AG09309 (cell line): Measurements from ENCODE around the gene VAV3.
"Not testable (repeated sequence)": the region's sequence is repeated elsewhere in the genome, so short reads cannot be mapped to it uniquely, and the experiment has no call there.

Experiments used
- DNase-seq: peaks from one replicate; pipeline ENCODE4 v3.0.0-alpha.2; 2010; ENCODE audit warnings: low read depth
- H3K4me3 ChIP-seq: 2 replicates; pipeline ENCODE4 v1.5.1; 2011; ENCODE audit warnings: mild to moderate bottlenecking, low read depth, low read length, moderate library complexity; ENCODE audit not compliant: control insufficient read depth
- CTCF ChIP-seq: IDR thresholded peaks from 2 replicates; pipeline ENCODE4 v1.5.1; 2011; ENCODE audit warnings: mild to moderate bottlenecking, low read depth, low read length, inconsistent platforms; ENCODE audit not compliant: insufficient read depth, control insufficient read depth; ENCODE audit errors: missing control alignments

Gene VAV3

GRCh38 chr1:107727866-107728265 lies 237.1 kb downstream of the VAV3 start:
- DNase-seq = no peak
- no peak overlapping the region for H3K4me3 ChIP-seq
- no peak for TF ChIP-seq CTCF

DNA sequence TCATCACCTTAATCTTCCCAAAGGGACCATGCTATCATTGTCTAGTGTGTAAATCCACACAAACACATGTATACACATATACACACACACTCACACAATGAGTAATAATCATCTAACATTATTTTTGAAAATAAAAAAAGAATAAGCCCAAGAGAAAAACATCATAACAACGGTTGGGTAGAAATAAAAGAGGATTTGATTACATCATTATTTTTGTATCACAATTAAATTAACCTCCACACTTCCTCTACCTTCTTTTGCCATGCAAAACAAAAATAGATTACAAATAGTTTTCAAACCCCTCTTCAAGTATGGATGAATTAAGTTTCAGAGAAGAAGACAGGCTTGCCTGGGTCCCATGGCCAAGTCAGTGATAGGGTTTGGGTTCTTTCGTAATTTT lies 238.1 kb downstream of the VAV3 start:
- TF ChIP-seq CTCF = no peak
- DNase-seq = no peak

DNA sequence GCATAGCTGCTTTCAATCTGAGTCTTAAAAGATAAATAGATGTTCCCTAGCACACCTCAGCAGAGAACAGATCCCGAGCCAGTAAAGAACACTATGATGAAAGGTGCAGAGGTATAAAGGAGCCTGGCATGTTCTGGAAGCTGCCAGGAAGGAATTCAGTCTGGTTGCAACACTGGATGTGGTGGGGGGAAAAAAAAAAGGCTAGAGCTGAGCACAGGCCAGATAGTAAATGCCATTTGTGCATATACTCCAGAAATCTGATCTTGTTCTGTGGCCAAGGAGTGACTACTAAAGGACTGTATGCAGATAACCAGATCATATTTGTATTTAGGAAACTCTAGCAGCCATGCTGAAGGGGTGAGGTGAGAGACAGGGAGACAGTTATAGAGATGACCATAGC lies 240.3 kb downstream of the VAV3 start:
- H3K4me3 ChIP-seq = no peak overlapping the region
- peak; percentile 43 for DNase-seq

More for the DNA sequence above, 238.1 kb downstream of the VAV3 start:
- H3K4me3 ChIP-seq = no peak overlapping the region

GRCh38 chr1:107720210-107720609 lies 244.8 kb downstream of the VAV3 start:
- DNase-seq, H3K4me3 ChIP-seq: not testable (repeated sequence)

More for the DNA sequence above, 240.3 kb downstream of the VAV3 start:
- no peak for TF ChIP-seq CTCF

DNA sequence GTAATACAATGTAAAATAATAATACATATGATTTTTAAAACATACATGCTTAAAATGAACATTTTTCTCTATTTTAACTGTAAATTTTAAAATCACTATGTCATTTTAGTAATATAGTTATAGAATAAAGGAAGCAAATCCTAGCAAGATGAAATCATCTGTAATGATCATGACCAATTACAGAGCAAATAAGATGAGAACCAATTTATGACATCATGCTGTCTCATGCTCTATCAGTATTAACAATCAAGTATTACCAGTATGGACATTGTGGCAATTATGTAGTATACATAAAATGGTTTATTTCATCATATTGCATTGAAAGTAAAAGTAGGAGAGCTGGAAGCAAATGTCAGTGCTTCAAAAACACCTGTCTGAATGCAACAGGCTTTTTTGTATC lies 255.0 kb downstream of the VAV3 start:
- no peak for TF ChIP-seq CTCF
- no peak overlapping the region for H3K4me3 ChIP-seq
- no peak for DNase-seq

DNA sequence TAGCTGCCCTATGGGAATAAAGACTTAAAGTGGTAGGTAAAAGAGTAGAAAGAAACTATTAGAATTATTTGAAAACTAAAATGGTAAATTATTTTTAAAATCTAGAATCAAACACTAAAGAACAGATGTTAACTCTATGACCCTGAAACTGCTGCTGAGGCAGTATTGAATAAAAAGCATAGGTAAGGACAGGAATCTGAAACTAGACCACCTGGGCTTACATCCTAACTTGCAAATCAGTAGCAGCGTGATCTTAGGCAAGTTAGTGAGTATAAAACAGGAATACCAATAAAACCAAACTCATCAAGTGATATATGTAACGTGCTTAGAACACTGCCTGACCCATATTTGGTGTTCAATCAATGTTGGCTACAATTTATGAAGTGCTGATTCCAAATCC lies 257.9 kb downstream of the VAV3 start:
- TF ChIP-seq CTCF = no peak
- H3K4me3 ChIP-seq = no peak overlapping the region
- DNase-seq = no peak

GRCh38 chr1:107706182-107706581 lies 258.8 kb downstream of the VAV3 start:
- no peak overlapping the region for H3K4me3 ChIP-seq
- no peak for TF ChIP-seq CTCF
- DNase-seq = no peak
